T1000 (cell line): ENCODE data around the gene DENND1A.

Source experiments
- DNase-seq: peaks from one replicate; lab custom pipeline; 2025; ENCODE audit warnings: mixed read lengths; lab: John Stamatoyannopoulos, UW

DENND1A gene

DNA sequence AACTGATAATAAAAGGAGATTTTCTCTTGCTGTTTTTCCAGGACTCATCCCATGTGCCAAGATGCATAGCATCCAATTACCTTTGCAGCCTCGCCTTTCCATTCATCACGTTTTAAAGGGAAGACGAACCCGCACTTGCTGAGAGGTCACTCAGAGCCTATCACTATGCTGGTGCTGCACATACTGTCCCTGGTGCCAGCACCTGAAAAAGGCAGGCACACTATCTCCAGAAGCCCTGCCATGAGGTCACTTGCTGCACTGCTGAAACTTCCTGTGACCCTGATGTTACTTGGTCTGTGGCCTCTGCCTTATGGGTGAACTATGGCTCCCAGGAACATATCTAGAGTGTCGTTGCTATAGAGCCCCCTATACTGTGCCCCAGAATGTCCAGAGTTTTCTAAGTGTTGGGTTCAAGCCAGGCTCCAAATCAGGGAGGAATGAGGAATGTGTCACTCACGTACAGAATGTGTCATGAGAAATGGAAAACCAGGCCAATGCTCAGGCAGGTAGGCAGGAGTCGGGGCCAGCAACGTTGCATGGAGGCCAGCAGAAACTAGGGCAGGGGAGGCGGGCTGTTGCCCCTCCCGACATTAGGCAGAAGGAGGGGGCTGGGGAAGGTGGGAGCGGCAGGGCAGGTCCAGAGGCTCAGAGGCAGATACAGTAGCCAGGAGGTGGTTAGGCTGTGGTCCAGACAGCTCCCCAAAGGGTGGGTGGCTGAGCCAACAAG lies 311.8 kb downstream of the DENND1A start:
- DNase-seq: no peak

DNA sequence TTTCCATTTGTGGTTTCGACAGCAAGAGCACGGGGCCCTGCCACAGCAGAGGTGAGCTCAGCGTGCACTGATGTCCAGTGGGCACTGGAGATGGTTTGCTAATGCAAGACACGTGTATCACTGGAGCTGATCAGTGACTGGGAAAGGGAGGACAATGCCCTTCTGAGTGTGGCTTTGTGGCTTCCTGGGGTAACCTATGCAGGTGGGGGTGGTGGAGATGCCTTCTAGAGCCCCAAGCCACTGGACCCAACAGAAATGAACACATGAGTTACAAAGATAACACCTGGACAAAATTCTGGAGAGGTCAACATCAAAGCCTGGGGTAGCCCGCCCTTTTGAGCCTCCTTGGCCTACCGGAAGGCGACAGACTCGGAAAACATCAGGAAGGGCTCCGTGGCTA lies 312.6 kb downstream of the DENND1A start:
- no peak for DNase-seq

DNA sequence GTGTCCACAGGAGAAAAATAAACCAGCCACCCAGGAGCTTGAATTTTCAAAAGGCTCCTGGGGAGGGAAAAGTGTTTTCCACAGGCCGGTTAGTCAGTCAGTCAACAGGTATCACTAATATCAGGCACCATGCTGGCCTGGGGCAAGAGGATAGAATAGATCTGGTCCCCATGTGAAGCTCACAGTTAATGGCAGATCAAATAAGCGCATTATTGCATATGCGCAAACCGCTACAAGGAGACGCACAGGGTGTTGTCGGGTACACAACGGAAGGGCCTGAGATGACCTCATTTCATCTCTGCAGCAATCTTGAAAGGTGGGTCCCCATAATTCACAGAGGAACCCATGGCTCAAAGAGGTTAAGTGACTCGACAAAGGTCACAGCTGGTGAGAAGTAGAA lies 313.2 kb downstream of the DENND1A start:
- DNase-seq: no peak

DNA sequence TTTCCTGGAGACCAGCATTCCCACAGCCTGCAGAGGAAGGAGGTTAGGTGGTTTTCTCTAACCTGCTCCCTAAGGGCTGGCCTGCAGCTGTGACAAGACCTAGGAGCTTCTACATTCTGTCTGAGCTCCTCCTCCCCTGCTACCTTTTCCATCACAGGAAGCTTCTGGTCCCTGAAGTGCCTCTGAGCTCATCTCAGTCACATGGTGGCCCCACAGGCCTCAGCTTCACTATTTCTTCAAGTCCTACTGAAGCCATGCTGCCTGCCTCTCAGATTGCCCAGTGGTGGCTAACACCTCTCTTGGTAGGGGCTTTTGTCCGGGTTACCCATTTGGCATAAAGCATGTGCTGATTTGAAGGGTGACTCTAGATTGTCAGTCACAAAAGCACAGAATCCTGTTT lies 314.5 kb downstream of the DENND1A start:
- no peak for DNase-seq

DNA sequence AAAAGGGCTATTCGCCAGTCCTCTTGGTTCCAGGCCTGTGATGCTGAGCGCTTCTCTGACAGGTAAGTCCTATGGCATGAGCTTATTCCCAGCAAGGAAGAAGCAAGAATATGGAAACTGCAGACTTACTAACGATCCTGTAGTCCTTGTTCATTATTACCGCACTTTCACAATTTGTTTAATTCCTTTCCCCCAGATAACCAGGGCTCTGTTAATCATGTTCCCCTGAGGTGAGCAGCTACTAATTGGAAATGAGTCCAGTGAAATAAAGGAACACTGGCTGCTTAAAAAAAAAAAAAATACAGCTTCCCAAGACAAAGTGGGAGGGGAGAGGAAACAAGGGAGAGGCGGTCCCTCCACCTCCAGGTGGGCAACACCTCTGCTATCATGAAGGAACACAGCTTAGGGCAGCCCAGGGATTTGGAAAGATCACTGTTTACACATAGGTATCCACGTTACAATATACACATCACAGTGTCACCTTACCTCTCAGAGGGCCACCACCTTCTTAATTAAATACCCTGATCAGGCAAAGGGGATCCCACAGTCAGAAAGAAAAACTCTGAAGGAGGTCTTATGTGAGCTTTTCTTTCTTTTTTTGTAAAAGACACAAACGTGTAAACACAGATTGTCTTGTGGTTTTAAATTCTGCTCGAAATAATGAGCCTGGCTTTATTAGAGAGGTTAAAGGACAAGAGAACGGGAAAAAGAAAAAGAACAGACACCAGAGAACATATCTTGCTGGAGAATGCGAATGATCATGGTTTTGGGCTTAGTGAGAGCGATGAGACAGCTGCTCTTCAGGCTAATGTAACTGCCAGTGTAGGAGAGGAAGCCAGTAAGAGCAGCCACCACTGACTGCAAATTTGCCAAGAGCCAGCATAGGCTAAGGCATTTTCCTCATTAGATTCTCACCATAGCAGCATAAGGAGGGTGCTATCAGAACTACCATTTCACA lies 315.3 kb downstream of the DENND1A start:
- no peak for DNase-seq

GRCh38 chr9:123611226-123611625 lies 318.7 kb downstream of the DENND1A start:
- DNase-seq: no peak

- DNase-seq: no peak
Observed at GRCh38 chr9:123609844-123610243, 320.1 kb downstream of the DENND1A start.

GRCh38 chr9:123608104-123608503 lies 321.8 kb downstream of the DENND1A start:
- DNase-seq: no peak

- no peak for DNase-seq
Observed at GRCh38 chr9:123607479-123607878, 322.4 kb downstream of the DENND1A start.

GRCh38 chr9:123606141-123606540 lies 323.8 kb downstream of the DENND1A start:
- DNase-seq: no peak

DNA sequence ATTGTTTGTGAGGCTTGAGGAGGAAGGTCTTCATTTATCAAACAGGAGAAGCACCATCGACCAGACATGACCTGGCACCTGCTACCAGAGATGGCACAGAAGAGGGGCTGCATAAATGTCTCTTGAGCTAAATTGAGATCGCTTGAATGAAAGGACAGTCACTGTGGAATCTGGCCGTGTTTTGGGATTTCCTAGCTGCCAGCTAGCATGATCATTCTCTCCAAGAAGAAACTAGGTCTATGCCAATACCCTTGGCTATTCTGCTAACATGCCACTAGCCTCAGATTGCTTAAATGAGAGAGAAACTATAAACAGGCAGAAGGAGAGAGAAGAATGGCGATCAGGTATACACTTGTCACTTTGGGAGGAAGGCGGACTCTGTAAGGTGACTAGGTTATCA lies 324.6 kb downstream of the DENND1A start:
- DNase-seq: no peak

DNA sequence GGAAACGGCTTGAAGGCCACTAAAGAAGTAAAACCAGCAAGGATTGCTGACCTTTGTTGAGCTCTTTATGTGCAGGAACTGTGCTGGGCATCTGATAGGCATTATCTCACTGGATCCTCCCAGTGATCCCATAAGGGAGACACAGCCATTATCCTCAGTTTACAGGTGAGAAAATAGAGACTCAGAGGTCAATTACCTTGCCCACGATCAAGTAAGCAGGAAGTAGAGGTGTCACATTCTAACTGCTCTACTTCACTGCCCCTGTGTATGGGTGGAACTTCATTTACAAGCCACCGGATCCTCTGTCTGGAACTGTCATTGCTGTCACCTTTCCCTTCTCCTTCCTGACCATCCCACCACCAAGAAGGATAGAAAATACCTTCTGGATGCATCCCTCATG lies 325.1 kb downstream of the DENND1A start:
- DNase-seq: no peak

GRCh38 chr9:123601828-123602227 lies 328.1 kb downstream of the DENND1A start:
- DNase-seq: no peak

DNA sequence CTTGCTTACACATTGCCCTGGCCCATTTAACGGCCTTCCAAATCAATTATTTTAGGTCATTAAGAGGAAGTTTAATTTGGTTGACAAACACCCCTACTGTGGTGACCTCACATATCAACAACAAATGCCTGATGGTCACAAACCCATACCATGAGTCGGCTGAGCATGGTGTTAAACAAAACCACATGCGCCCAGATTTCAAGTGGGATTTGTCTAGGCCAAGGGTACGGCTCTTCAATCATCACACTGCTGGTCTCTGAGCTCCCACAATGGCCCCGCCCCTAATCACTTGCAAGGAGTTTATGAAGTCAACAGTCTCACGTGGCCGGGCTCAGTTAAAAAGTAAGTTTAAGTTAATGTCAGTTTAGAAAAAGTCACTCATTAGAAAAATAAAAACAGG lies 330.1 kb downstream of the DENND1A start:
- DNase-seq: no peak

- no peak for DNase-seq
Observed at GRCh38 chr9:123597876-123598556, 331.9 kb downstream of the DENND1A start.

DNA sequence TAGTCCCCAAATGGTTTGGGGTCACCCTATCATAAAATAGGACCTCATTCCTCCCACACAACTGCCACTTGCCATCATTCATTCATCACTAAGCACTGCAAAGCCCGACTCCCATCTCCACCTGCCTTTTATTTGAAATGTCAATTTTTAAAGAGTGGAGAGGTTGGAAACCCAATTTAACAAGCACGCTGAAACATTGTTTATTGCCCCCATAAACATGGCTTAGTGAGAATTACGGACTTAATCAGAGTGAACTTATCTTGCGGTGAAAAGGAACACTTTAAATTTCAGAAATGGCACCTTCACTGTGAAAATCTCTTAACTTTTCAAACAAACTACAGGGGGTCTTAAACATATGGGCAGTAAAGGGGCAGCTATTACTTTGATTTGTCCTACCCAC lies 332.9 kb downstream of the DENND1A start:
- DNase-seq: no peak

DNA sequence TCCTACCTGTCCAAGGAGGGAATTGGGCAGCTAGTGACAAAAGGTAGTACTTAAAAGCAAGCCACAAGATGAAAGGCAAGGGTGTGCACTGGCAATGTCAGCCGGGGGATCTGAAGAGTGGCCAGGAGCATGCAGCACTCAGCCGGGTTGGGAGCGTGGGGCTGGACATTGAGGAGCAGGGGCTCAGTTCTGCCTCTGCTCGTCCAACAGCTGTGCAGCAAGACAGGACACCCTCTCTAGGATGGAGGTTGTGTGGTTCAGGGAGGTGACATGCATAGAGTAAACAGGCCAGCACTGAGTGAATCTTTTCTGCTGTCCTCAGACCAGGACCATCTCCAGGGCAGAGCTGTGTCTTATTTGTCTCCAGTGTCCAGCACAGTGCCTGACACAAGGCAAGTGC lies 338.6 kb downstream of the DENND1A start:
- no peak for DNase-seq

DNA sequence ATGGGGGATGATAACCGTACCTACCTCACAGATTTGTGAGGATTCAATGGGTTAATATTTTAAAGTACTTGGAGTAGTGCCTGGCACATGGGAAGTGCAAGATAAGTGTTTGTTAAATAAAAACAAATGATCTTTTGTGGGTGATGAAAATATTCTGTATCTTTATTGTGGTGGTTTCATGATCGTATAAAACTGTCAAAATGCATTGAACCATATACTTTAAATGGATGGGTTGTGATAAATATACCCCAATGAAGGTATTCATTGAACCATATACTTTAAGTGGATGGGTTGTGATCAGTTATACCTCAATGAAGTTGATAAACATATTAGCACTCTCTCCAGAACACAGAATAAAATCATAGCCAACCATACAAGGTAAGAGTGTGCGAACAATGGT lies 339.4 kb downstream of the DENND1A start:
- no peak for DNase-seq

GRCh38 chr9:123589361-123590239 lies 340.3 kb downstream of the DENND1A start:
- DNase-seq: no peak

DNA sequence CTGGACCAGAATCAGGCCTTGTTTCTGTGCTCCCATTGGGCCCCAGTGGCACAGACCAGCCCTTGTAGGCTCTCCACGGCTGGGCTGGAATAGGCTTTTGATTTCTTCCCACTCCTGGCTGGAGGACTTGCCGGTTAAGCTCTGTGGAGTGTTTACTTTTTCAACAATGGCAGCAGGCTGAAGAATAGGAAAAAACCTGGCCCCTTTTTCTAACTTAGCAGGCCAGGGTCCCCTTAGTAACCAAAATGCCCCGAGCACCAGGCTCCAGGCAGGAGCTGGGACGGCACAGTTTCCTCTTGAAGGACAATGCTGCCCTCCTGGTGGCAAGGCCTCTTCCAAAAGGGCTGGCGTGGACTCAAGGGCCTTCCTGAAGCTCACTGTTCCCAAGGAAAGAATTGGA lies 343.7 kb downstream of the DENND1A start:
- DNase-seq: no peak
